H9 (cell line): ENCODE measurements around the gene BBS2. TPM values are rescaled to one million over a fixed set of nuclear protein-coding genes. Genes with fewer than 3 reads are reported as not detected.

Source experiments
- DNase-seq: peaks from one replicate; pipeline ENCODE4 v3.0.0-alpha.2; 2017
- H2AFZ ChIP-seq: one replicate; pipeline ENCODE4 v1.6.1; 2013; ENCODE audit warnings: mild to moderate bottlenecking, low read length, control low read depth, moderate library complexity
- H2AK5ac ChIP-seq: 2 replicates; pipeline ENCODE4 v1.6.1; 2013; ENCODE audit warnings: low read length, control low read depth, mixed read lengths; ENCODE audit not compliant: insufficient read length
- H2BK120ac ChIP-seq: one replicate; pipeline ENCODE4 v1.6.1; 2013; ENCODE audit warnings: low read depth, mild to moderate bottlenecking, low read length, control low read depth, inconsistent platforms; ENCODE audit not compliant: poor library complexity, severe bottlenecking
- H2BK12ac ChIP-seq: 2 replicates; pipeline ENCODE4 v1.6.1; 2013; ENCODE audit warnings: low read length, control low read depth, mixed read lengths, low read depth; ENCODE audit not compliant: insufficient read length
- H2BK15ac ChIP-seq: 2 replicates; pipeline ENCODE4 v1.6.1; 2013; ENCODE audit warnings: low read depth, low read length, control low read depth
- H2BK20ac ChIP-seq: one replicate; pipeline ENCODE4 v1.6.1; 2013; ENCODE audit warnings: low read depth, mild to moderate bottlenecking, low read length, control low read depth, inconsistent platforms; ENCODE audit not compliant: poor library complexity, severe bottlenecking
- H2BK5ac ChIP-seq: 2 replicates; pipeline ENCODE4 v1.6.1; 2013; ENCODE audit warnings: low read length, control low read depth, mixed read lengths; ENCODE audit not compliant: insufficient read length
- H3K14ac ChIP-seq: 2 replicates; pipeline ENCODE4 v1.6.1; 2013; ENCODE audit warnings: low read length, control low read depth; ENCODE audit not compliant: insufficient read depth
- H3K18ac ChIP-seq: 2 replicates; pipeline ENCODE4 v1.6.1; 2013; ENCODE audit warnings: low read depth, mild to moderate bottlenecking, mixed read lengths, low read length, control low read depth; ENCODE audit not compliant: insufficient read length
- H3K23ac ChIP-seq: 2 replicates; pipeline ENCODE4 v1.6.1; 2013; ENCODE audit warnings: low read length, control low read depth, mixed read lengths, low read depth; ENCODE audit not compliant: insufficient read length
- H3K23me2 ChIP-seq: 2 replicates; pipeline ENCODE4 v1.6.1; 2013; ENCODE audit warnings: low read depth, mild to moderate bottlenecking, mixed read lengths, low read length, control low read depth; ENCODE audit not compliant: insufficient read length, poor library complexity, severe bottlenecking
- H3K27ac ChIP-seq: 2 replicates; pipeline ENCODE4 v1.5.1; 2013; ENCODE audit warnings: low read length, control low read depth, mixed read lengths, low read depth; ENCODE audit not compliant: insufficient read length
- H3K27me3 ChIP-seq: 2 replicates; pipeline ENCODE4 v1.6.1; 2013; ENCODE audit warnings: low read length, control low read depth, inconsistent platforms; ENCODE audit not compliant: insufficient read depth
- H3K4ac ChIP-seq: 2 replicates; pipeline ENCODE4 v1.6.1; 2013; ENCODE audit warnings: low read depth, mild to moderate bottlenecking, control low read depth, inconsistent platforms, low read length, moderate library complexity
- H3K4me1 ChIP-seq: 2 replicates; pipeline ENCODE4 v1.6.1; 2013; ENCODE audit warnings: low read length, control low read depth, inconsistent platforms; ENCODE audit not compliant: insufficient read depth
- H3K4me2 ChIP-seq: 2 replicates; pipeline ENCODE4 v1.6.1; 2013; ENCODE audit warnings: low read length, control low read depth, mixed read lengths; ENCODE audit not compliant: insufficient read length, insufficient read depth
- H3K56ac ChIP-seq: 2 replicates; pipeline ENCODE4 v1.6.1; 2013; ENCODE audit warnings: low read depth, mild to moderate bottlenecking, mixed read lengths, low read length, control low read depth; ENCODE audit not compliant: insufficient read length
- H3K79me1 ChIP-seq: 2 replicates; pipeline ENCODE4 v1.6.1; 2013; ENCODE audit warnings: low read depth, mild to moderate bottlenecking, moderate library complexity, low read length, control low read depth, inconsistent platforms; ENCODE audit not compliant: insufficient read depth, poor library complexity, severe bottlenecking
- H3K79me2 ChIP-seq: 2 replicates; pipeline ENCODE4 v1.6.1; 2013; ENCODE audit warnings: low read length, control low read depth, inconsistent platforms; ENCODE audit not compliant: insufficient read depth
- H3K9ac ChIP-seq: 2 replicates; pipeline ENCODE4 v1.6.1; 2013; ENCODE audit warnings: low read length, control low read depth, mixed read lengths; ENCODE audit not compliant: insufficient read length; ENCODE audit errors: extremely low read depth
- H3K9me3 ChIP-seq: one replicate; pipeline ENCODE4 v1.6.1; 2013; ENCODE audit warnings: low read depth, low read length, inconsistent platforms; ENCODE audit not compliant: control insufficient read depth
- H3T11ph ChIP-seq: one replicate; pipeline ENCODE4 v1.6.1; 2013; ENCODE audit warnings: mild to moderate bottlenecking, low read length, control low read depth, inconsistent platforms
- H4K20me1 ChIP-seq: one replicate; pipeline ENCODE4 v1.6.1; 2013; ENCODE audit not compliant: control insufficient read depth, insufficient read length, insufficient read depth
- H4K5ac ChIP-seq: 2 replicates; pipeline ENCODE4 v1.6.1; 2013; ENCODE audit warnings: low read depth, mild to moderate bottlenecking, mixed read lengths, low read length, control low read depth; ENCODE audit not compliant: insufficient read length
- H4K8ac ChIP-seq: replicated peaks from 2 replicates; pipeline ENCODE4 v1.6.1; 2013; ENCODE audit warnings: low read length, control low read depth, mixed read lengths, low read depth; ENCODE audit not compliant: insufficient read length
- H4K91ac ChIP-seq: 2 replicates; pipeline ENCODE4 v1.6.1; 2013; ENCODE audit warnings: low read depth, mild to moderate bottlenecking, moderate library complexity, mixed read lengths, low read length, control low read depth; ENCODE audit not compliant: insufficient read length
- H3K27ac Mint-ChIP-seq, 3 experiments: 2 replicates in 2 of 3; 3 replicates in 1 of 3; pipeline ENCODE4 v1.8.0; 2020 to 2021; ENCODE audit warnings: mixed read lengths in 3 of 3, mild to moderate bottlenecking in 1 of 3, moderate library complexity in 1 of 3
- H3K27me3 Mint-ChIP-seq: 2 replicates; pipeline ENCODE4 v1.8.0; 2021; ENCODE audit warnings: low read depth, mild to moderate bottlenecking, moderate library complexity, mixed read lengths
- H3K36me3 Mint-ChIP-seq, 3 experiments: 2 replicates in 2 of 3; 3 replicates in 1 of 3; pipeline ENCODE4 v1.8.0; 2020 to 2021; ENCODE audit warnings: low read depth in 3 of 3, mixed read lengths in 3 of 3; ENCODE audit not compliant: insufficient read depth in 1 of 3
- H3K4me1 Mint-ChIP-seq, 2 experiments: 2 replicates each; pipeline ENCODE4 v1.8.0; 2020; ENCODE audit warnings: mixed read lengths in 2 of 2
- H3K4me3 Mint-ChIP-seq, 2 experiments: 2 replicates in 1 of 2; 3 replicates in 1 of 2; pipeline ENCODE4 v1.8.0; 2020 to 2021; ENCODE audit warnings: mild to moderate bottlenecking in 2 of 2, mixed read lengths in 2 of 2, moderate library complexity in 1 of 2
- H3K9me3 Mint-ChIP-seq, 2 experiments: 2 replicates in 1 of 2; 3 replicates in 1 of 2; pipeline ENCODE4 v1.8.0; 2020; ENCODE audit warnings: mild to moderate bottlenecking in 2 of 2, mixed read lengths in 2 of 2, moderate library complexity in 1 of 2
- total RNA-seq: library from RNA; stranded (reverse); gene quantifications from 2 replicates; pipeline ENCODE4 v1.2.1, GENCODE V29; 2021
- TF ChIP-seq, protein P1 (sequence below): fragments of 200-600 bp; sonication (generic); conservative IDR thresholded peaks from 3 replicates; pipeline ENCODE4 v1.8.0; 2021; ENCODE audit warnings: antibody characterized with exemption, mild to moderate bottlenecking

Gene BBS2
- total RNA-seq, 1 experiment from 2014 or later: 13.1 TPM

DNA sequence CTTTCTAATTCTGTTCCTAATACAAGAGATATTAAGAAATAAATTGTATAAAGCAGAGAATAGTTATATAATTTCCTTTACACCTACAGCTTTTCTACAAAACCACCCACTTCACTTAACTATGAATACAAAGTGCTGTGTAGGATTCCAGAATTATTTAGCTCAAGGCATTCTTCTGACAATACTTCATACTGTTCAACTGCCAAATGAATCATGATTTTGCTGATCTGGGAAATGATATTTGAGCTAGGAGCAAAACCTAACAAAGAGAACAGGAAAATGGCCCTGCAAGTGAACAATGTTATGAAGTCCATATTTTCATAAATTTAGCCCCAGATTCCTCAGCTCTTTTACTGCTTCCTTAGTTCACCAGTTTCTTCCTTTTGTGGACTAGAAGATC lies 12.9 kb downstream of the BBS2 start:
- TF ChIP-seq, protein P1, sequence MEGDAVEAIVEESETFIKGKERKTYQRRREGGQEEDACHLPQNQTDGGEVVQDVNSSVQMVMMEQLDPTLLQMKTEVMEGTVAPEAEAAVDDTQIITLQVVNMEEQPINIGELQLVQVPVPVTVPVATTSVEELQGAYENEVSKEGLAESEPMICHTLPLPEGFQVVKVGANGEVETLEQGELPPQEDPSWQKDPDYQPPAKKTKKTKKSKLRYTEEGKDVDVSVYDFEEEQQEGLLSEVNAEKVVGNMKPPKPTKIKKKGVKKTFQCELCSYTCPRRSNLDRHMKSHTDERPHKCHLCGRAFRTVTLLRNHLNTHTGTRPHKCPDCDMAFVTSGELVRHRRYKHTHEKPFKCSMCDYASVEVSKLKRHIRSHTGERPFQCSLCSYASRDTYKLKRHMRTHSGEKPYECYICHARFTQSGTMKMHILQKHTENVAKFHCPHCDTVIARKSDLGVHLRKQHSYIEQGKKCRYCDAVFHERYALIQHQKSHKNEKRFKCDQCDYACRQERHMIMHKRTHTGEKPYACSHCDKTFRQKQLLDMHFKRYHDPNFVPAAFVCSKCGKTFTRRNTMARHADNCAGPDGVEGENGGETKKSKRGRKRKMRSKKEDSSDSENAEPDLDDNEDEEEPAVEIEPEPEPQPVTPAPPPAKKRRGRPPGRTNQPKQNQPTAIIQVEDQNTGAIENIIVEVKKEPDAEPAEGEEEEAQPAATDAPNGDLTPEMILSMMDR: no peak
- Mint-ChIP-seq H3K27ac (no peak overlapping the region), H3K36me3 (peaks cover 2 to 18% (median 16%) of the 10 kb centered on the region in 3 experiments; a peak in 6 of 7 replicates), H3K9me3 (no peaks in the 10 kb centered on the region), H3K27me3 (no peaks in the 10 kb centered on the region), H3K4me1 (no peaks in the 10 kb centered on the region), H3K4me3 (no peak overlapping the region)
- no peaks in the 10 kb centered on the region for H3K9me3 ChIP-seq
- no peak overlapping the region for H3K27ac ChIP-seq
- H3K79me2 ChIP-seq: no peaks in the 10 kb centered on the region
- no peak overlapping the region for H3K4ac ChIP-seq
- H2AK5ac ChIP-seq: no peak overlapping the region
- DNase-seq: no peak
- no peak overlapping the region for H2BK15ac ChIP-seq
- no peaks in the 10 kb centered on the region for H3K27me3 ChIP-seq
- no peaks in the 10 kb centered on the region for H3K4me1 ChIP-seq
- H3K79me1 ChIP-seq: no peaks in the 10 kb centered on the region
- no peak overlapping the region for H3K14ac ChIP-seq
- H3K23ac ChIP-seq: no peak overlapping the region
- no peak overlapping the region for H2BK20ac ChIP-seq
- H3K18ac ChIP-seq: no peak overlapping the region
- no peaks in the 10 kb centered on the region for H3K23me2 ChIP-seq
- no peak overlapping the region for H4K5ac ChIP-seq
- H3K56ac ChIP-seq: no peak overlapping the region
- no peak overlapping the region for H2BK12ac ChIP-seq
- no peak overlapping the region for H2BK5ac ChIP-seq
- H4K20me1 ChIP-seq: no peaks in the 10 kb centered on the region
- H4K8ac ChIP-seq: no peak overlapping the region
- no peak overlapping the region for H3T11ph ChIP-seq
- H2AFZ ChIP-seq: no peak overlapping the region
- no peak overlapping the region for H2BK120ac ChIP-seq
- H4K91ac ChIP-seq: no peak overlapping the region
- no peak overlapping the region for H3K9ac ChIP-seq
- no peak overlapping the region for H3K4me2 ChIP-seq
